SJSA1 (cell line): Measurements from ENCODE around the gene BBIP1. TPM values are rescaled to one million over a fixed set of nuclear protein-coding genes. Genes with fewer than 3 reads are reported as not detected.

Experiments
- DNase-seq, 2 experiments: peaks; one replicate each; pipeline ENCODE4 v3.0.0-alpha.2; 2015 to 2020; ENCODE audit warnings: low spot score in 2 of 2, low read depth in 1 of 2
- H3K27ac ChIP-seq: fragments of 250-450 bp; sonication (Bioruptor Pico); 2 replicates; pipeline ENCODE4 v1.5.1; 2020; ENCODE audit warnings: mild to moderate bottlenecking, moderate library complexity
- H3K27me3 ChIP-seq: fragments of 250-450 bp; sonication (Bioruptor Pico); replicated peaks from 2 replicates; pipeline ENCODE4 v1.5.1; 2020; ENCODE audit warnings: mild to moderate bottlenecking, moderate library complexity
- H3K36me3 ChIP-seq: fragments of 250-450 bp; sonication (Bioruptor Pico); 2 replicates; pipeline ENCODE4 v1.5.1; 2020; ENCODE audit warnings: mild to moderate bottlenecking
- H3K4me1 ChIP-seq: fragments of 250-450 bp; sonication (Bioruptor Pico); replicated peaks from 2 replicates; pipeline ENCODE4 v1.6.1; 2021; ENCODE audit warnings: mild to moderate bottlenecking
- H3K4me3 ChIP-seq: fragments of 250-450 bp; sonication (Bioruptor Pico); 2 replicates; pipeline ENCODE4 v1.5.1; 2020; ENCODE audit warnings: mild to moderate bottlenecking
- H3K9me3 ChIP-seq: fragments of 250-450 bp; sonication (Bioruptor Pico); replicated peaks from 2 replicates; pipeline ENCODE4 v1.5.1; 2020; ENCODE audit warnings: mild to moderate bottlenecking
- total RNA-seq: library from RNA; depleted of rRNA; stranded (reverse); fragments of >200 nt; shearing (Covaris generic); gene quantifications from 2 replicates; pipeline ENCODE4 v1.2.3, GENCODE V29; 2014

BBIP1 gene
- total RNA-seq, 1 experiment from 2014 or later, result 33.6 TPM

- H3K9me3 ChIP-seq, result no peaks in the 10 kb centered on the region
- no peaks in the 10 kb centered on the region for H3K27me3 ChIP-seq
- DNase-seq, result no peak
- no peak overlapping the region for H3K27ac ChIP-seq
- no peak overlapping the region for H3K4me3 ChIP-seq
- H3K4me1 ChIP-seq, result no peaks in the 10 kb centered on the region
- peaks cover 16% of the 10 kb centered on the region for H3K36me3 ChIP-seq
Observed at GRCh38 chr10:110885932-110886674, 32.9 kb downstream of the BBIP1 start.

GRCh38 chr10:110883924-110884323 lies 35.1 kb downstream of the BBIP1 start:
- H3K9me3 ChIP-seq, result no peaks in the 10 kb centered on the region
- H3K4me1 ChIP-seq, result no peaks in the 10 kb centered on the region
- H3K4me3 ChIP-seq, result no peak overlapping the region
- peaks cover 16% of the 10 kb centered on the region for H3K36me3 ChIP-seq
- H3K27me3 ChIP-seq, result no peaks in the 10 kb centered on the region
- H3K27ac ChIP-seq, result no peak overlapping the region
- no peak for DNase-seq

GRCh38 chr10:110881905-110882304 lies 37.1 kb downstream of the BBIP1 start:
- no peaks in the 10 kb centered on the region for H3K9me3 ChIP-seq
- H3K4me3 ChIP-seq, result no peak overlapping the region
- no peaks in the 10 kb centered on the region for H3K4me1 ChIP-seq
- peaks cover 13% of the 10 kb centered on the region for H3K36me3 ChIP-seq
- H3K27me3 ChIP-seq, result no peaks in the 10 kb centered on the region
- no peak overlapping the region for H3K27ac ChIP-seq
- no peak for DNase-seq

GRCh38 chr10:110881247-110881646 lies 37.7 kb downstream of the BBIP1 start:
- H3K9me3 ChIP-seq, result no peaks in the 10 kb centered on the region
- H3K27ac ChIP-seq, result no peak overlapping the region
- no peak for DNase-seq
- H3K4me3 ChIP-seq, result no peak overlapping the region
- no peaks in the 10 kb centered on the region for H3K4me1 ChIP-seq
- H3K27me3 ChIP-seq, result no peaks in the 10 kb centered on the region
- peaks cover 12% of the 10 kb centered on the region for H3K36me3 ChIP-seq

- Histone ChIP-seq H3K27me3 (no peaks in the 10 kb centered on the region), H3K9me3 (no peaks in the 10 kb centered on the region), H3K4me1 (no peaks in the 10 kb centered on the region), H3K4me3 (no peak overlapping the region), H3K36me3 (peaks cover 12% of the 10 kb centered on the region), H3K27ac (no peak overlapping the region)
- no peak for DNase-seq
Observed at GRCh38 chr10:110880012-110880411, 39.0 kb downstream of the BBIP1 start.

- no peak for DNase-seq
- no peaks in the 10 kb centered on the region for H3K27me3 ChIP-seq
- peaks cover 5% of the 10 kb centered on the region; the same call in 1 of the 2 replicates for H3K4me1 ChIP-seq
- no peak overlapping the region for H3K27ac ChIP-seq
- peaks cover 6% of the 10 kb centered on the region; the same call in 1 of the 2 replicates for H3K36me3 ChIP-seq
- H3K4me3 ChIP-seq, result no peak overlapping the region
- H3K9me3 ChIP-seq, result no peaks in the 10 kb centered on the region
Observed at GRCh38 chr10:110876788-110877187, 42.2 kb downstream of the BBIP1 start.

GRCh38 chr10:110876000-110876399 lies 43.0 kb downstream of the BBIP1 start:
- peaks cover 4% of the 10 kb centered on the region; the same call in 1 of the 2 replicates for H3K36me3 ChIP-seq
- H3K9me3 ChIP-seq, result no peaks in the 10 kb centered on the region
- no peaks in the 10 kb centered on the region for H3K27me3 ChIP-seq
- DNase-seq, result no peak
- H3K4me1 ChIP-seq, result peaks cover 10% of the 10 kb centered on the region
- H3K27ac ChIP-seq, result no peak overlapping the region
- no peak overlapping the region for H3K4me3 ChIP-seq

GRCh38 chr10:110873951-110874350 lies 45.0 kb downstream of the BBIP1 start:
- no peaks in the 10 kb centered on the region for H3K27me3 ChIP-seq
- DNase-seq, result no peak
- H3K27ac ChIP-seq, result peak overlapping the region; percentile 16; the same call in 1 of the 2 replicates
- H3K9me3 ChIP-seq, result no peaks in the 10 kb centered on the region
- H3K4me3 ChIP-seq, result no peak overlapping the region
- H3K36me3 ChIP-seq, result peaks cover 4% of the 10 kb centered on the region; the same call in 1 of the 2 replicates
- H3K4me1 ChIP-seq, result peaks cover 14% of the 10 kb centered on the region

GRCh38 chr10:110872984-110873923 lies 45.7 kb downstream of the BBIP1 start:
- no peaks in the 10 kb centered on the region for H3K27me3 ChIP-seq
- no peaks in the 10 kb centered on the region for H3K9me3 ChIP-seq
- H3K4me1 ChIP-seq, result peaks cover 14% of the 10 kb centered on the region
- H3K27ac ChIP-seq, result peak overlapping the region; percentile 92
- peaks cover 4% of the 10 kb centered on the region; the same call in 1 of the 2 replicates for H3K36me3 ChIP-seq
- no peak for DNase-seq
- H3K4me3 ChIP-seq, result peak overlapping the region; percentile 72

- peak; percentile 76 to 77 for DNase-seq
Observed at GRCh38 chr10:110872145-110872983, 46.6 kb downstream of the BBIP1 start.

GRCh38 chr10:110871298-110872084 lies 47.5 kb downstream of the BBIP1 start, which contains the start of gene PDCD4:
Gene PDCD4, plus strand, starts transcription at chr10:110871928. Its CDS starts 4,100 bp downstream, at chr10:110876028.
- Histone ChIP-seq H3K9me3 (no peaks in the 10 kb centered on the region), H3K36me3 (peaks cover 4% of the 10 kb centered on the region; the same call in 1 of the 2 replicates), H3K27me3 (no peaks in the 10 kb centered on the region), H3K4me3 (peak within 1 kb of the TSS; percentile 72), H3K4me1 (peaks cover 31% of the 10 kb centered on the region), H3K27ac (peak within 1 kb of the TSS; percentile 92)
- DNase-seq, result peak; percentile 99 to 100

More at GRCh38 chr10:110872145-110872983, 46.6 kb downstream of the BBIP1 start:
- Histone ChIP-seq H3K4me3 (peak overlapping the region; percentile 72), H3K4me1 (peaks cover 22% of the 10 kb centered on the region), H3K9me3 (no peaks in the 10 kb centered on the region), H3K27me3 (no peaks in the 10 kb centered on the region), H3K27ac (peak overlapping the region; percentile 92), H3K36me3 (peaks cover 4% of the 10 kb centered on the region; the same call in 1 of the 2 replicates)

- peaks cover 4% of the 10 kb centered on the region; the same call in 1 of the 2 replicates for H3K36me3 ChIP-seq
- no peak for DNase-seq
- H3K4me3 ChIP-seq, result peak overlapping the region; percentile 72; the same call in 1 of the 2 replicates
- no peaks in the 10 kb centered on the region for H3K9me3 ChIP-seq
- H3K27ac ChIP-seq, result peak overlapping the region; percentile 92
- no peaks in the 10 kb centered on the region for H3K27me3 ChIP-seq
- peaks cover 37% of the 10 kb centered on the region for H3K4me1 ChIP-seq
Observed at GRCh38 chr10:110870823-110871297, 48.1 kb downstream of the BBIP1 start.
